ENCODE results near the gene EZR. TPM values are rescaled to one million over a fixed set of nuclear protein-coding genes. Genes with fewer than 3 reads are reported as not detected.
A peak's percentile ranks its signal among the peaks of the same experiment; 100 is the strongest.

The EZR gene
- total RNA-seq, 1 donor from 2014 or later = 204 TPM

DNA sequence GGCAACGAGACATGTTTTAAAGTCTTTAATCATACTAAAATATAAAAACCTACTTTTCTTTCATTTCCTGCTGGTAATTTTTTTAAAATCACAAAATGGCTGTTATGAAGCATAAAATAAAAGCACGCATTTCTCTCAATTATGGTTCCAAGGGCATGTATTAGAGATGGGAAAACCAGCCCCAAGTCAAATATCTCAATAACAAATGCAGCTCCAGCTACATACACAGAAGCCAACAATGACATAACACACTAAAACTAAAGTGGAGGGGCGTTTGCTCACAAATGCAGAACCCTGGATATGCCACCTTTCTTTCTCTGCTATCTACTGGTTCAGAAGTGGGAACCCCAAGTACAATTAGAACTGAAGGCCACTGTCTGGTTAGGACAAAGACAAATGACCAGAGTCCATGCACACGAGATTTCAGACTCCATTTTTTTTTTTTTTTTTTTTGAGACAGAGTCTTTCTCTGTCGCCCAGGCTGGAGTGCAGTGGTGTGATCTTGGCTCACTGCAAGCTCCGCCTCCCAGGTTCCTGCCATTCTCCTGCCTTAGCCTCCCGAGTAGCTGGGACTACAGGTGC, 27.8 kb downstream of the EZR start:
- H3K4me1 Mint-ChIP-seq = peaks cover 63% of the 10 kb centered on the region
- peaks cover 40% of the 10 kb centered on the region for H3K36me3 Mint-ChIP-seq (ENCODE audit: low read depth)
- H3K27ac Mint-ChIP-seq = peak overlapping the region; percentile 42
- no peak for DNase-seq
- intact Hi-C loops (cut with micrococcal nuclease) = no loop called here
- H3K9me3 Mint-ChIP-seq = no peaks in the 10 kb centered on the region
- H3K27me3 Mint-ChIP-seq = no peaks in the 10 kb centered on the region
- H3K4me3 Mint-ChIP-seq = no peak overlapping the region

DNA sequence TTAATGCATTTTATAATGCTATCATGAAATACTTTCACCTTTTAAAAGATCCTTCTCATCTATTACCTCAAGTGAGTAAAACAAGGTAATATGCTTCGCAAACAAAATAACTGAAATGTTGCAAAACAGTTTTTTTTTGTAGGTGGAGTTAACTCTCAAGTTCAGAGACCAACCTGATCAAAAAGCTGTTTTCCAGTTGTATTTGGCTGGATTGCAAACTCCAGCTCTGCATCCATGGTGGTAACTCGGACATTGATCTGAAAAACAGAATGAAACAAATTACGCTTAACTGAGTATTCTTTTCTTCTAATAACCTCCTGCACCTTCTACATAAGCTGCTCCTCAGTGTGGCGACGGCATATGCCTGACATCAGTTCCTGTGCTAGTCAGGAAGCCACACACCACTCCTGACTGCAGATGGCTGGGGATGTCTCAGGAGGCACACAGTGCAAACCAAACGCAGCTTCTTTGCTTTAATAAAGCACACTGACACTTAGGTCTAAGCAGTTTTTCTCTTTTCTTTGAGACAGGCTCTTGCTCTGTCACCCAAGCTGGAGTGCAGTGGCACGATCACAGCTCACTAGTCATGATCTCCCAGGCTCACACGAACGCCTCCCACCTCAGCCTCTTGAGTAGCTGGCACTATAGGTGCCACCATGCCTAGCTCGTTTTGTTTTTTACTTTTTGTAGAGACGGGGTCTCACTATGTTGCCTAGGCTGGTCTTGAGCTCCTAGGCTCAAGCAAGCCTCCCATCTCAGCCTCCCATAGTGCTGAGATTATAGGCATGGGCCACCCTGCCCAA, 29.9 kb downstream of the EZR start:
- H3K4me3 Mint-ChIP-seq = peak overlapping the region; percentile 76

DNA sequence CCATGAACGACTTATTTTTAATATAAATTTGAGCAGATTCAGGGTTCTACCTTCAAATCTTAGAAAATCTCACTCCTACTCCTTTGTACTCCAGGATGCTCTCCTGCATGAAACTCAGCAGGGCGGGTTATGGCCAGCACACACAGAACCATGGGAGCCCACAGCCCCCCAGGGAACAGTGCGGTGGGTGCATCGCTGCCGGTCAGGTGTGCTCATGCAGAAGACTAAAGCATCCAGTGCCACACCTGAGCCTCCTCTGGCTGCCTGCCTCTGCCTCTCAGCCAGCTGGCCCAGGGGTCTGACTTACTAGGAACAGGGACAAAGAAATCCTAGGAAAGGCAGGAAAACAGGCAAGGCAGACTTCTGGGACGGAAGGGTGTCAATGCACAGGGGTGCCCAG, 31.8 kb downstream of the EZR start:
- peaks cover 60% of the 10 kb centered on the region for H3K36me3 Mint-ChIP-seq (ENCODE audit: low read depth)
- no peak overlapping the region for H3K27ac Mint-ChIP-seq
- peaks cover 42% of the 10 kb centered on the region for H3K4me1 Mint-ChIP-seq
- no peaks in the 10 kb centered on the region for H3K9me3 Mint-ChIP-seq
- no peaks in the 10 kb centered on the region for H3K27me3 Mint-ChIP-seq
- intact Hi-C loops (cut with micrococcal nuclease) = no loop called here
- no peak overlapping the region for H3K4me3 Mint-ChIP-seq
- DNase-seq = no peak

More for the DNA sequence above, 29.9 kb downstream of the EZR start:
- DNase-seq = peak; percentile 90
- peaks cover 56% of the 10 kb centered on the region for H3K4me1 Mint-ChIP-seq
- no peaks in the 10 kb centered on the region for H3K9me3 Mint-ChIP-seq
- intact Hi-C loops (cut with micrococcal nuclease) = no loop called here
- peaks cover 50% of the 10 kb centered on the region for H3K36me3 Mint-ChIP-seq (ENCODE audit: low read depth)
- H3K27ac Mint-ChIP-seq = peak overlapping the region; percentile 91
- no peaks in the 10 kb centered on the region for H3K27me3 Mint-ChIP-seq

DNA sequence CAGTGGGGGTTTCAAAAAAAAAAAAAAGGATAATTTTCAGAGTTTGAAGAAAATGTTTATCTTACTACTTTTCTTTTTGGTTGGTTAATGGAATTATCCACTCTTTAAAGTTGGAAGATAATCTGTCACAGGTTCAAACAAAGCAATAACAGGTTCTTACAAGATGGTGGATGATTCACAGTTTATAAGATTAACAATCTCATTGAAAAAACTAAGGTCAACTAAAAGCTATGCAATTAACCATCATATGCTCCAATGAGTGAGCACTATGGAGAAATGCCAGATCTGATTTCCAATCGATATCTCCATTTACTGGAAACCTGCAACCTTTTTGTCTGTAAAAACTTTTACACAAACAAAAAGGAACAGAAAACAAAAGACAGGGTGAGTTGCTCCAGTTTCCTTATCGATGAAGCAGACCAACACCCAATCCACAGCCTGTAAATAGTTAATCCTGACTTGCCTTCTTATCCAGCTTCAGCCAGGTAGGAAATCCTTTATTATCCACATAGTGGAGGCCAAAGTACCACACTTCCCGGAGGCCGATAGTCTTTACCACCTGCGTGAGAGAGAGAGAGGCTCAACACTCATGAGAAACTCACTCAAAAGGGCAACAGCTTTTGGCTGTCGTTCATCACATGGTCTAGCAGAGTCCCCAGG, 32.4 kb downstream of the EZR start:
- intact Hi-C loops (cut with micrococcal nuclease) = no loop called here
- Mint-ChIP-seq H3K27me3 (no peaks in the 10 kb centered on the region), H3K27ac (no peak overlapping the region), H3K9me3 (no peaks in the 10 kb centered on the region), H3K4me3 (no peak overlapping the region), H3K4me1 (peaks cover 39% of the 10 kb centered on the region), H3K36me3 (ENCODE audit: low read depth) (peaks cover 65% of the 10 kb centered on the region)
- DNase-seq = no peak

DNA sequence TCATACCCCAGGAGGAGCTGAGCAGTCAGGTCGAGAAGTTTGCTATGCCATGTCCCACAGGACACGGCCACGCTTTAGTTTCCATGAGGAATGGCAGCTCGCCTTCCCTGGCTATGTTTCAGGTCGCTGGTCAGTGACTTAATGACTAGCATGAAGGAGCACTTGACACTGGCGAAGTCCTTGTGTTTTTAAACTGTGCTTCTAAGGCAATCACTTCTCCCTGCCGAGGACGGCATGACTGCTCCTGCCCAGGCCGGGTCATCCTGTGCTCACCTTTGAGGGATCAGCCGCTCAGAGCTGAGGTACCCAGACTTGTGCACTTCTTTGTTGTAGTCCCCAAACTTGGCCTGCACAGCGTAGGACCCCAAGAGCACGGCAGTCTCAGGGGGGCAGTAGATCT, 34.1 kb downstream of the EZR start:
- DNase-seq = no peak
- intact Hi-C loops (cut with micrococcal nuclease) = no loop called here
- H3K27me3 Mint-ChIP-seq = no peaks in the 10 kb centered on the region
- H3K36me3 Mint-ChIP-seq (ENCODE audit: low read depth) = peaks cover 80% of the 10 kb centered on the region
- H3K4me3 Mint-ChIP-seq = no peak overlapping the region
- H3K27ac Mint-ChIP-seq = peak overlapping the region; percentile 40
- peaks cover 31% of the 10 kb centered on the region for H3K4me1 Mint-ChIP-seq
- no peaks in the 10 kb centered on the region for H3K9me3 Mint-ChIP-seq

DNA sequence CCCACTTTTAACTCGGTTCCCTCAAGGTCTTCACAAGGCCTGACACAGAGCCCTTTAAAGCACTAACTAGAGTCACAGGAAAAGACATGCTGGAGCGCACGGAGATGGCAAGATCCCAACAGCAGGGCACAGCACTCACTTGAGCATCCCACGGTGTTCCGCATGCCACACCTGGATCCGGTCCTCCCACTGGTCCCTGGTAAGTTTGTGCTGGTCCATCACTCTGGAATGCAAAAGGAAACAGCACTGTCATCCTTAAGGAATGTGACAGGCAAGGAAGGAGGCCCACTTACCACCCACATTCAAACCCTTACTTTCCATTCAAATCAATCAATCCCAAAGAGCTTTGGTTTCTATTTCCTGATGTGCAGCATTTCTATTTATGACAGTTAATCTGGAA, 34.7 kb downstream of the EZR start:
- Mint-ChIP-seq H3K36me3 (ENCODE audit: low read depth) (peaks cover 77% of the 10 kb centered on the region), H3K9me3 (no peaks in the 10 kb centered on the region), H3K4me3 (no peak overlapping the region), H3K27ac (peak overlapping the region; percentile 40), H3K27me3 (no peaks in the 10 kb centered on the region), H3K4me1 (peaks cover 25% of the 10 kb centered on the region)
- intact Hi-C loops (cut with micrococcal nuclease) = no loop called here
- DNase-seq = no peak

DNA sequence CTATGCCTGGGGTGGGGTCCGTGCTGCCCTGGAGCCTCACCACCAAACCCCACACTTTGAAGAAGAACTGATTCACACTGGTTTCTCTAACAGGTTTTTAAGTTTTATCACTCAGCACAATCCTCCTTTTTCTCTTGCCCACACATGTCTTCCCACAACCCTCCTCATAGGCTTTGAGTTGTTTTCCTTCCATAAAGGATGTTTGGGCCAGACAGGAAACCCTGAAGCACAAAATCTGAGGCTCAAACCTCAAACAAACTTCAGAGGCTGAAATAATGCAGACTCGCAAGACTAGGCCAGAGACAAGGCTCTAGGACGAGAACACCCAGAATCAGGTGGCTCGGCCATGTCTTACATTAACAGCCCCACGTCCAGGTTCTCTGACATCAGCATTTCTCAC, 35.3 kb downstream of the EZR start:
- H3K9me3 Mint-ChIP-seq = no peaks in the 10 kb centered on the region
- H3K4me3 Mint-ChIP-seq = no peak overlapping the region
- peaks cover 76% of the 10 kb centered on the region for H3K36me3 Mint-ChIP-seq (ENCODE audit: low read depth)
- peaks cover 19% of the 10 kb centered on the region for H3K4me1 Mint-ChIP-seq
- H3K27ac Mint-ChIP-seq = no peak overlapping the region
- intact Hi-C loops (cut with micrococcal nuclease) = no loop called here
- no peaks in the 10 kb centered on the region for H3K27me3 Mint-ChIP-seq
- no peak for DNase-seq

DNA sequence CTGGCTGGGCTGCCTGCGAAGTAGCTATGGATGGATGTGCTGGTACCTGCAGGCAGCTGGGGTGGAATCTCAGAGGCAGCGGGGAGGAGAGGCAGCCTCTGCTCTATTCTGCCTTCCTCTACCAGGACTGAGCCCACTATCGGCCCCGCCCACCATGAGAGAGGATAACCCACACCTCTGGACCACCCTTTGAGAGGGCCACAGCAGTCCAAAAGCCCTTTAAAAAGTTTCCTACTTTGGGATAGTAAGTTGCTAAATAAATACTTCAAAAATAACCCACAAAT, 36.1 kb downstream of the EZR start:
- H3K27me3 Mint-ChIP-seq = no peaks in the 10 kb centered on the region
- no peak overlapping the region for H3K27ac Mint-ChIP-seq
- no peaks in the 10 kb centered on the region for H3K9me3 Mint-ChIP-seq
- peaks cover 76% of the 10 kb centered on the region for H3K36me3 Mint-ChIP-seq (ENCODE audit: low read depth)
- intact Hi-C loops (cut with micrococcal nuclease) = no loop called here
- DNase-seq = no peak
- H3K4me3 Mint-ChIP-seq = no peak overlapping the region
- peaks cover 19% of the 10 kb centered on the region for H3K4me1 Mint-ChIP-seq

DNA sequence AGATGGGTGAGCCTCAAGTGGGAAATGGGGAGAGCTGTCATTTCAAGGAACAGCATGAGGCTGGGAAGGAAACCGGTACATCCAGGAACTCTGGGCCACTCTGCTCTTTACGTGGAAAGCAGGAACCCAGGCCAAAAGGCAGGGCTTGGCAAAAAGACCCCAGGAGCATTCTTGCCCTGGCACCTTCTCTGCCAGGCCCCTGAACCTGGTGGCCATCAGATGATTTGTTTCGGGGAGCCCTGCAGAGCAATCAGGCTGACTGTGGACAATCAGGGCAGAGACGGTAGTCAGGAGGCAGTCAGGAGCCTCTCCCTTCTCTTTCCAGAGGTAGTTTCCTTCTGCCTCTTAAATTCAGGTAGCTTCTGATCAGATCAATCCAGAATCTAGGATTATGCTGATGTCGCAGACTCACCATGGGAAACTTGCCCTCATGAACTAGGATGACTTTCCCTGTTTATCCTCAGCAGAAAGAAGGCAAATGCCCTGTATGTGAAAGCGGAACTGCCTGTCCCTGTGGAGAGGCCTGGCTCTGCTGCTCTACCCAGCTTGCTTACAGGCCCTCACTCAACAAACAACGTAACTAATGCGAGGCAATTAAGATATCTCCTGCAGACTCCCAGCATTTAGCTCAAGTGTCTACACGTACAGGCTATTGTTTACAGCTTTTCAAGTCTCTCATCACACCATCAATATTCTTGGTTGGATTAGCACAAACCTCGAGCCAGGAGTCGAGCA, 36.6 kb downstream of the EZR start:
- Mint-ChIP-seq H3K4me3 (no peak overlapping the region), H3K9me3 (no peaks in the 10 kb centered on the region), H3K27me3 (no peaks in the 10 kb centered on the region), H3K27ac (no peak overlapping the region), H3K36me3 (ENCODE audit: low read depth) (peaks cover 77% of the 10 kb centered on the region), H3K4me1 (peaks cover 19% of the 10 kb centered on the region)
- no peak for DNase-seq
- intact Hi-C loops (cut with micrococcal nuclease) = no loop called here

DNA sequence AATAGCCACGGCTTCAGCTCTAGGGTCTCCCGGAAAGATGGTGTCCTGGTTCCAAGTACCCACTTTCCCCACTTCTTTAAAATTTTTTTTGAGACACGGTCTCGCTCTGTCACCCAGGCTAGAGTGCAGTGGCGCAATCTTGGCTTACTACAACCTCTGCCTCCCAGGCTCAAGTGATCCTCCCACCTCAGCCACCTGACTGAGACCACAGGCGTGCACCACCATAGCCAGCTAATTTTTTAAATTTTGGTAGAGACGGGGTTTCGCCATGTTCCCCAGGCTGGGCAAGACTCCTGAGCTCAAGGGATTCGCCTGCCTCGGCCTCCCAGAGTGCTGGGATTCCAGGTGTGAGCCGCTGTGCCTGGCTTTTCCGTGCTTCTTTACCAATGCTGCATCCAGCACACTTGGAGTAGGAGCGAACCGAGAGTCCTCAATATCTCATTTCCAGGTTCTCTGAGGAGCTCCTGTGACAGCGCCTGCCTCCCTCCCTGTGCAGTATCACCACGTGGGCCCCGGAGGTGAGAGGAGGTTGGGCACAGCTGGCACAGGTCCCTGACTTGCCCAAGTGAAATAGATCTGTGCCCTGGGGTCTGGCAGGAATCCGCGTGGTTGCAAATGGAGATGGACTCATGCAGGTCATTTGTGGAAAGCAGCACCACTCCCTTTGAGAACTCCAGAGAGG, 37.3 kb downstream of the EZR start:
- H3K4me1 Mint-ChIP-seq = peaks cover 21% of the 10 kb centered on the region

DNA sequence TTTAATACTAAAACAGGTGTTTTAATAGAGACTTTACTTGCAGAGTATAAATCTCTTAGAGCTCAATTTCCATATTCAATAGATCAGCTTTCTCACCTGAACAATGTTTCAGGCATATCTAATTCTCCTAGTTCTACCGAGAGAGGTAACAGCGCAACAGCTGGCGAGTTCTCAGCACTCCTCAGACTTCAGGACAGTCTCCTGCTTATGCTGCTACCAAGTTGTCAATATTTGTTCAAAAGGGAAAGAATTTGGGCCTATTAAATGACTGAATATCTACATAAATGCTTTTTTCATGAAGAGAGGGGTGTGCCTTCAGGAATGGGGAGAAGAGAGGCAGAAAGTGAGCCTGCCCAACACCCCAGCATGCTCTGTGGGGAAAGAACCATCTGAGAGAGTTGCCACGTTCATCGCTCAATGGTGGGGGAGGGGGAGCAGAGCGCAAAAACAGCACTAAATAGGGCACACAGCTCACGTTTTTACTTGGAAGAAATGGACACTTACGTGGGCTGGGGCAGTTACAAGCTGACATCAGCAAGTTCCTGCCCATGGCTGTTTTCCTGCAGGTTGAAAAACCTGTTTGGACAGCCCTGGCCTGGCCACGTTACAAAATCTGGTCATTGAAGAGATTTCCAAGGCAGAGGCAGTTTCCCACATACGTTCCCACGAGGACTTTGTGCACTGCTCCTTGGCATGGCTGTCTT, 38.0 kb downstream of the EZR start:
- peaks cover 76% of the 10 kb centered on the region for H3K36me3 Mint-ChIP-seq (ENCODE audit: low read depth)
- H3K9me3 Mint-ChIP-seq = no peaks in the 10 kb centered on the region
- intact Hi-C loops (cut with micrococcal nuclease) = no loop called here
- H3K27me3 Mint-ChIP-seq = no peaks in the 10 kb centered on the region
- DNase-seq = no peak
- H3K4me3 Mint-ChIP-seq = no peak overlapping the region
- peaks cover 20% of the 10 kb centered on the region for H3K4me1 Mint-ChIP-seq
- H3K27ac Mint-ChIP-seq = no peak overlapping the region

More for the DNA sequence above, 37.3 kb downstream of the EZR start:
- Mint-ChIP-seq H3K36me3 (ENCODE audit: low read depth) (peaks cover 78% of the 10 kb centered on the region), H3K4me3 (no peak overlapping the region), H3K27me3 (no peaks in the 10 kb centered on the region), H3K27ac (no peak overlapping the region), H3K9me3 (no peaks in the 10 kb centered on the region)
- intact Hi-C loops (cut with micrococcal nuclease) = no loop called here
- no peak for DNase-seq

DNA sequence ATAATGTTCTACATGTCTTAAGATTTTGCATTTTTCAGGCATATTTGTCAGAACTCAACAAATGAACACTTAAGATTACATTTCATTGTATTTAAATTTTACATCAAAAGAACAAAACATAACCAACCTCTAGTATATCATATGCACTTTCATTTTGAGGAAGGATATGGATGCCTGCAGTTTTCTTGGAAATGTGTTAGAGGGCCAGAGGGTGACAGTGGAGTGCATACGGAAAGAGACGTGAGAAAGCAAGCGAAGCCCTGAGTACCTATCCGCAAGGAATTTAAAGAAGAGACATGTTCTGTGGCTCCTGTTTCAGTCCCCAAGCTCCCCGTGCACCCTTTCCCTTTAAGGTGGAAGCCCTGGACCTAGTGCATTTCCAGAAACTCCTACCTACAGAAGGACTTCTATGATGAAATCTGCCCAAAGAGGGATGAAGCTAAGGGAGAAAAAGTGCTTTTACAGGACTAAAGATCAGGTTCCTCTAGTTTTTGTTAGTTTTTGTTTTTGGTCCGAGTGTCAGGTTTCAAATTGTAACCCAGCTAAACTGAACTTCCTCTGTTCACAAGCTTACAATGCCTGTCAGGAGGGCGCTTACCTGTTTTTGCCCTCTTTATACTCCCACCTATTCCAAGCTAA, 38.8 kb downstream of the EZR start:
- Mint-ChIP-seq H3K4me3 (no peak overlapping the region), H3K27me3 (no peaks in the 10 kb centered on the region), H3K4me1 (peaks cover 19% of the 10 kb centered on the region), H3K9me3 (no peaks in the 10 kb centered on the region), H3K27ac (no peak overlapping the region), H3K36me3 (ENCODE audit: low read depth) (peaks cover 80% of the 10 kb centered on the region)
- no peak for DNase-seq
- intact Hi-C loops (cut with micrococcal nuclease) = no loop called here

DNA sequence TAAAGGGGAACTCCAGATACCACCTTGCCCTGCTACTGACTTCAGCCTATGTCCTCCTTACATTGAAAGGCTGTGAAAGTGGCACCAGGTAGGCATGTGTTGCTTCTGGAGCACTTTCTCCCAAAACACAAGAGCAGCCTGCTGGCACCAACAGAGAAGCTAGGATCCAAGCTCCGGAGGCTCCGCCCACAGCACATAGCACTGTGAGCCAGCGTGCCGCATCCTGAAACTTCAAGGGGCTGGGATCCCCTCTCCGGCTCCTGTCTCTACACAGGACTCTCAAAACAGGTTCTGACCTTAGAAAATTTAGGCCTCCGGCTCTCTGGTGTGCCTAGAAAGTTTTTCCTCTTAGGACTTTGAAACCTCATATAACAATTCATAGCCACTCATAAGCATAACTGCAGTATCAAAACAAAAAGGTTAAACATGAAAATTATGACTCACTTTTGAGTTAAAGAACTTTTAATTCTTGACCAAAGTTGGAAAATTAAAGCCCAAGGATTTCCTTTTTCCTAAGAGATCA, 41.1 kb downstream of the EZR start:
- H3K27ac Mint-ChIP-seq = peak overlapping the region; percentile 72
- DNase-seq = no peak
- peaks cover 75% of the 10 kb centered on the region for H3K36me3 Mint-ChIP-seq (ENCODE audit: low read depth)
- H3K4me1 Mint-ChIP-seq = peaks cover 23% of the 10 kb centered on the region
- intact Hi-C loops (cut with micrococcal nuclease) = no loop called here
- H3K27me3 Mint-ChIP-seq = no peaks in the 10 kb centered on the region
- H3K9me3 Mint-ChIP-seq = no peaks in the 10 kb centered on the region
- H3K4me3 Mint-ChIP-seq = no peak overlapping the region
